OCI-LY1 (cell line): ENCODE results near the gene KIF1C.

Experiments used
- EZH2 ChIP-seq: fragments of 200-600 bp; sonication (generic), shearing (Covaris generic); IDR thresholded peaks from 2 replicates; pipeline ENCODE4 v1.8.0; 2017; ENCODE audit warnings: borderline replicate concordance, mixed run types, mild to moderate bottlenecking, antibody characterized with exemption, low read length, moderate library complexity, mixed read lengths
- TF ChIP-seq, protein P1 (sequence below): fragments of 200-600 bp; sonication (generic), shearing (Covaris generic); IDR thresholded peaks from 2 replicates; pipeline ENCODE4 v1.5.1; 2017; ENCODE audit warnings: mild to moderate bottlenecking, antibody characterized with exemption, low read length, moderate library complexity, mixed read lengths

DNA sequence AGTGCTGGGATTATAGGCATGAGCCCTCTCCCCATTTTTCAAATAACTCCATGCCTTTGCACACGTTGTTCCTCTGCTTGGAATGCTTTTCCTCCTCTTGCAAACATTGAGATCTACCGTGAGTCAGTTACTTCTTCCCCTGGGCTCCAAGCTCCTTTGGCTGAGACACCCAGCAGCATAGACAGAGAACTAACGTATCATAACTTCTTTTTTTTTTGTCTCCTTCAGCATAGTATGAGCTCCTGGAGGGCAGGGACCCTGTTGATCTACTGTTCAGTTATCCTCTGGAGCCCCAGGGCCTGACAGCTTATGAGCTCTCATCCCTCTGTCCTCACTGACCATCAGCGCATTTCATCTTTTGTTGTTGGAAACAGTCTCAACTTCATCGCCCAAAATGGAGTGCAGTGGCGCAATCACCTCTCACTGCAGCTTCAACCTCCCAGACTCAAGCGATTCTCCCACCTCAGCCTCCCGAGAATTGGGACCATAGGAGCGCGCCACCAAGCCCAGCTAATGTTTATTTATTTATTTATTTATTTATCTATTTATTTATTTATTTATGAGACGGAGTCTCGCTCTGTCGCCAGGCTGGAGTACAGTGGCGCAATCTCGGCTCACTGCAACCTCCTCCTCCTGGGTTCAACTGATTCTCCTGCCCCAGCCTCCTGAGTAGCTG is 32.3 kb upstream of the KIF1C start:
- TF ChIP-seq, protein P1, sequence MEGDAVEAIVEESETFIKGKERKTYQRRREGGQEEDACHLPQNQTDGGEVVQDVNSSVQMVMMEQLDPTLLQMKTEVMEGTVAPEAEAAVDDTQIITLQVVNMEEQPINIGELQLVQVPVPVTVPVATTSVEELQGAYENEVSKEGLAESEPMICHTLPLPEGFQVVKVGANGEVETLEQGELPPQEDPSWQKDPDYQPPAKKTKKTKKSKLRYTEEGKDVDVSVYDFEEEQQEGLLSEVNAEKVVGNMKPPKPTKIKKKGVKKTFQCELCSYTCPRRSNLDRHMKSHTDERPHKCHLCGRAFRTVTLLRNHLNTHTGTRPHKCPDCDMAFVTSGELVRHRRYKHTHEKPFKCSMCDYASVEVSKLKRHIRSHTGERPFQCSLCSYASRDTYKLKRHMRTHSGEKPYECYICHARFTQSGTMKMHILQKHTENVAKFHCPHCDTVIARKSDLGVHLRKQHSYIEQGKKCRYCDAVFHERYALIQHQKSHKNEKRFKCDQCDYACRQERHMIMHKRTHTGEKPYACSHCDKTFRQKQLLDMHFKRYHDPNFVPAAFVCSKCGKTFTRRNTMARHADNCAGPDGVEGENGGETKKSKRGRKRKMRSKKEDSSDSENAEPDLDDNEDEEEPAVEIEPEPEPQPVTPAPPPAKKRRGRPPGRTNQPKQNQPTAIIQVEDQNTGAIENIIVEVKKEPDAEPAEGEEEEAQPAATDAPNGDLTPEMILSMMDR: no peak
- TF ChIP-seq EZH2: no peak
